Endothelial cell of umbilical vein (primary cell): ENCODE results near the gene UBE2E1. TPM values are rescaled to one million over a fixed set of nuclear protein-coding genes. Genes with fewer than 3 reads are reported as not detected.

Experiments used
- BruUV-seq: library from RNA; stranded (reverse); fragments of 400-500 nt; replicated peaks from 2 replicates; lab custom pipeline; 2021; lab: Mats Ljungman, UMichigan
- CTCF ChIA-PET: fragments of 300-600, 350-600 bp; sonication (Branson Sonifier 250); formaldehyde crosslinking; loops from one replicate; lab custom pipeline; 2021; ENCODE audit warnings: antibody characterized with exemption, inconsistent platforms; lab: Charles Lee
- POLR2A ChIA-PET: fragments of 300-600, 350-600 bp; sonication (Branson Sonifier 250); formaldehyde crosslinking; loops from one replicate; lab custom pipeline; 2021; ENCODE audit warnings: antibody characterized with exemption, inconsistent platforms; lab: Charles Lee
- DNase-seq: peaks from one replicate; pipeline ENCODE4 v3.0.0-alpha.2; 2011; ENCODE audit warnings: low read depth, low spot score
- FAIRE-seq: peaks from 2 replicates; lab custom pipeline; 2011; peaks lifted over from hg19 to GRCh38; lab: Jason Lieb, UNC
- H2AFZ ChIP-seq: 2 replicates; pipeline ENCODE4 v1.6.0; 2012; ENCODE audit warnings: low read depth, low read length, control low read depth, inconsistent platforms
- H3K27ac ChIP-seq: 2 replicates; pipeline ENCODE4 v1.5.1; 2011; ENCODE audit warnings: low read depth, mild to moderate bottlenecking, control low read depth, low read length, moderate library complexity; ENCODE audit not compliant: insufficient read depth
- H3K27me3 ChIP-seq, 2 experiments: 2 replicates each; pipeline versions ENCODE4 v1.6.0 to v1.6.1; 2011; ENCODE audit warnings: low read length in 2 of 2, mixed read lengths in 1 of 2; ENCODE audit not compliant: control insufficient read depth in 2 of 2, insufficient read depth in 2 of 2
- H3K36me3 ChIP-seq, 2 experiments: 2 replicates in 1 of 2; 3 replicates in 1 of 2; pipeline ENCODE4 v1.5.1; 2011; ENCODE audit warnings: low read length in 2 of 2, mild to moderate bottlenecking in 1 of 2, moderate library complexity in 1 of 2; ENCODE audit not compliant: control insufficient read depth in 2 of 2, insufficient read depth in 2 of 2; ENCODE audit errors: extremely low read depth in 1 of 2
- H3K4me1 ChIP-seq: 3 replicates; pipeline ENCODE4 v1.5.1; 2011; ENCODE audit warnings: mild to moderate bottlenecking, low read length; ENCODE audit not compliant: control insufficient read depth, insufficient read depth; ENCODE audit errors: extremely low read depth
- H3K4me2 ChIP-seq: 2 replicates; pipeline ENCODE4 v1.6.1; 2011; ENCODE audit warnings: low read length, control low read depth, mixed read lengths; ENCODE audit not compliant: insufficient read depth
- H3K4me3 ChIP-seq, 3 experiments: fragments of 200-600 bp in 1 of 3; sonication (generic), shearing (Covaris generic) in 1 of 3; replicated peaks in 1 of 3; 2 replicates each; pipeline ENCODE4 v1.5.1; 2011 to 2016; ENCODE audit warnings: control low read depth in 3 of 3, low read length in 3 of 3, mild to moderate bottlenecking in 2 of 3, inconsistent platforms in 1 of 3, low read depth in 1 of 3, moderate library complexity in 1 of 3; ENCODE audit not compliant: insufficient read depth in 1 of 3
- H3K79me2 ChIP-seq: 2 replicates; pipeline ENCODE4 v1.6.0; 2012; ENCODE audit warnings: low read length, inconsistent platforms; ENCODE audit not compliant: control insufficient read depth, insufficient read depth
- H3K9ac ChIP-seq: replicated peaks from 2 replicates; pipeline ENCODE3; 2011; ENCODE audit warnings: low read length, control low read depth; ENCODE audit not compliant: insufficient read depth; ENCODE audit errors: extremely low read depth
- H3K9me1 ChIP-seq: replicated peaks from 3 replicates; pipeline ENCODE4 v1.6.0; 2011; ENCODE audit warnings: mild to moderate bottlenecking, low read length; ENCODE audit not compliant: control insufficient read depth, insufficient read depth; ENCODE audit errors: extremely low read depth
- H3K9me3 ChIP-seq: replicated peaks from 2 replicates; pipeline ENCODE4 v1.5.1; 2012; ENCODE audit warnings: low read length, inconsistent platforms; ENCODE audit not compliant: control insufficient read depth, insufficient read depth
- H4K20me1 ChIP-seq: replicated peaks from 2 replicates; pipeline ENCODE3; 2011; ENCODE audit warnings: mild to moderate bottlenecking, low read length; ENCODE audit not compliant: control insufficient read depth, insufficient read depth; ENCODE audit errors: extremely low read depth
- CTCF ChIP-seq, 2 donors: IDR thresholded peaks; 1 replicate in 1 of 2; 2 replicates in 1 of 2; pipeline ENCODE4 v1.5.1; 2011; ENCODE audit warnings: low read length in 2 of 2, mild to moderate bottlenecking in 2 of 2, moderate library complexity in 2 of 2, control low read depth in 1 of 2, inconsistent platforms in 1 of 2, low read depth in 1 of 2; ENCODE audit not compliant: insufficient read depth in 1 of 2; ENCODE audit errors: extremely low read depth in 1 of 2
- EZH2 ChIP-seq: IDR thresholded peaks from 2 replicates; pipeline ENCODE4 v1.6.1; 2012; ENCODE audit warnings: borderline replicate concordance, low read depth, mild to moderate bottlenecking, moderate library complexity, low read length, inconsistent platforms; ENCODE audit not compliant: severe bottlenecking
- FOS ChIP-seq: IDR thresholded peaks from 2 replicates; pipeline ENCODE4 v1.6.1; 2011; ENCODE audit warnings: mild to moderate bottlenecking, low read length, moderate library complexity, borderline replicate concordance; ENCODE audit not compliant: insufficient read depth
- GATA2 ChIP-seq: IDR thresholded peaks from 2 replicates; pipeline ENCODE4 v1.7.0; 2011; ENCODE audit warnings: low read depth, mild to moderate bottlenecking, moderate library complexity, mixed read lengths, low read length; ENCODE audit not compliant: insufficient read length, insufficient read depth
- JUN ChIP-seq: IDR thresholded peaks from 2 replicates; pipeline ENCODE4 v1.6.1; 2011; ENCODE audit warnings: borderline replicate concordance, low read depth; ENCODE audit not compliant: insufficient read length, insufficient read depth
- MAX ChIP-seq: IDR thresholded peaks from 2 replicates; pipeline ENCODE4 v1.6.1; 2011; ENCODE audit not compliant: insufficient read depth, insufficient read length
- MYC ChIP-seq: IDR thresholded peaks from one replicate; pipeline ENCODE4 v1.6.1; 2011; ENCODE audit warnings: mild to moderate bottlenecking, low read depth, low read length
- POLR2A ChIP-seq: IDR thresholded peaks from 2 replicates; pipeline ENCODE4 v1.6.1; 2012; ENCODE audit warnings: low read depth, mild to moderate bottlenecking, control low read depth, low read length
- POLR2AphosphoS5 ChIP-seq: IDR thresholded peaks from 2 replicates; pipeline ENCODE4 v1.6.1; 2012; ENCODE audit warnings: low read depth, mild to moderate bottlenecking, control low read depth, low read length, moderate library complexity; ENCODE audit not compliant: insufficient read depth
- dilution Hi-C: fragments of 300-500 bp; cut with MboI; formaldehyde crosslinking; loops from one replicate; pipeline ENCODE4 v1.15.0; 2019; ENCODE audit warnings: low sequenced_read_pairs; ENCODE audit not compliant: extremely low pct_ligation_motif_present
- intact Hi-C: fragments of 100-400 bp; cut with micrococcal nuclease; formaldehyde crosslinking; loops from one replicate; pipeline ENCODE4 v1.10.0; 2022
- polyA plus RNA-seq, 4 experiments: library from polyadenylated mRNA; depleted of rRNA in 3 of 4; stranded (reverse) in 3 of 4; unstranded in 1 of 4; fragments of >200 nt; gene quantifications; 2 replicates each; pipeline versions ENCODE4 v1.2.1 to v1.2.3, GENCODE V29; 2011 to 2012; ENCODE audit warnings: missing spikeins in 1 of 4
- total RNA-seq: library from RNA; stranded (reverse); gene quantifications from 2 replicates; pipeline ENCODE4 v1.2.3, GENCODE V29; 2021

The UBE2E1 gene
- total and polyA plus RNA-seq, 2 donors (not counting 3 experiments of a cell fraction or from before 2014, with no cell fraction given): 72.7 to 114 TPM

- no TSS peak for BruUV-seq
- Histone ChIP-seq H3K9ac (no peak overlapping the region), H3K36me3 (no peaks in the 10 kb centered on the region), H2AFZ (no peak overlapping the region), H3K79me2 (no peaks in the 10 kb centered on the region), H3K4me2 (no peak overlapping the region), H3K27ac (no peak overlapping the region), H3K9me1 (no peaks in the 10 kb centered on the region), H3K27me3 (peaks cover 0 to 4% of the 10 kb centered on the region in 2 experiments), H3K4me3 (no peak overlapping the region), H3K4me1 (no peaks in the 10 kb centered on the region), H3K9me3 (no peaks in the 10 kb centered on the region), H4K20me1 (no peaks in the 10 kb centered on the region)
- DNase-seq: no peak
- FAIRE-seq: no peak
- ChIA-PET POLR2A (no interaction called here), CTCF (no interaction called here)
- intact Hi-C loops: no loop called here
- dilution Hi-C loops: no loop called here
- TF ChIP-seq POLR2AphosphoS5 (no peak), FOS (no peak), MYC (no peak)
Measured at GRCh38 chr3:23778446-23778845, 27.3 kb upstream of the UBE2E1 start.

GRCh38 chr3:23779841-23780240 lies 25.9 kb upstream of the UBE2E1 start:
- H3K79me2 ChIP-seq: no peaks in the 10 kb centered on the region
- no peak overlapping the region for H3K9ac ChIP-seq
- no TSS peak for BruUV-seq
- POLR2A ChIA-PET: no interaction called here
- DNase-seq (no peak), FAIRE-seq (no peak)
- dilution Hi-C loops (no loop called here), intact Hi-C loops (no loop called here)
- no peak overlapping the region for H3K4me2 ChIP-seq
- H3K9me3 ChIP-seq: no peaks in the 10 kb centered on the region
- H2AFZ ChIP-seq: no peak overlapping the region
- H3K4me1 ChIP-seq: no peaks in the 10 kb centered on the region
- H3K27me3 ChIP-seq: peaks cover 0 to 8% of the 10 kb centered on the region in 2 experiments
- no peaks in the 10 kb centered on the region for H4K20me1 ChIP-seq
- H3K27ac ChIP-seq: no peak overlapping the region
- CTCF ChIA-PET: interaction anchor here (1.1 kb wide), 1 partner anchor 9 kb away, joined by 3 read pairs; no protein-coding TSS in a partner anchor
- no peaks in the 10 kb centered on the region for H3K9me1 ChIP-seq
- no peak for TF ChIP-seq FOS
- no peak for TF ChIP-seq EZH2
- TF ChIP-seq MAX: no peak
- no peak for TF ChIP-seq POLR2A
- no peak for TF ChIP-seq MYC
- TF ChIP-seq GATA2: no peak
- TF ChIP-seq JUN: no peak
- TF ChIP-seq POLR2AphosphoS5: no peak
- TF ChIP-seq CTCF (IDR thresholded peaks at IDR 0.05; ENCODE audit: extremely low read depth in 1 of 2, insufficient read depth in 1 of 2, low read depth in 1 of 2, low read length in 2 of 2): no peak
- H3K36me3 ChIP-seq: no peaks in the 10 kb centered on the region
- H3K4me3 ChIP-seq: no peak overlapping the region
